Measurements from ENCODE around the gene PHF21B. TPM values are rescaled to one million over a fixed set of nuclear protein-coding genes. Genes with fewer than 3 reads are reported as not detected.

Gene PHF21B
- total RNA-seq, 1 donor from 2014 or later = 6.7 TPM

GRCh38 chr22:44850946-44851345, 158.9 kb downstream of the PHF21B start:
- Histone ChIP-seq H3K4me3 (no peak overlapping the region), H3K9ac (no peak overlapping the region), H2AFZ (replicated peaks) (no peak overlapping the region), H4K20me1 (ENCODE audit: low read depth) (no peaks in the 10 kb centered on the region), H3K4me2 (no peak overlapping the region), H3K4me1 (no peaks in the 10 kb centered on the region), H3K27ac (no peak overlapping the region), H3F3A (ENCODE audit: low read depth) (no peaks in the 10 kb centered on the region), H3K36me3 (no peaks in the 10 kb centered on the region), H3K9me3 (ENCODE audit: low read depth) (no peaks in the 10 kb centered on the region), H3K27me3 (no peaks in the 10 kb centered on the region), H3K79me2 (ENCODE audit: low read depth) (no peaks in the 10 kb centered on the region)
- Mint-ChIP-seq H3K4me3 (no peak overlapping the region), H3K4me1 (peaks cover 7% of the 10 kb centered on the region), H3K9me3 (peaks cover 2% of the 10 kb centered on the region), H3K36me3 (peaks cover 4% of the 10 kb centered on the region), H3K27ac (no peak overlapping the region), H3K27me3 (ENCODE audit: insufficient read depth, low read depth) (peaks cover 3% of the 10 kb centered on the region)
- TF ChIP-seq CTCF (IDR thresholded peaks at IDR 0.05) (no peak), EZH2phosphoT487 (IDR thresholded peaks at IDR 0.05) (no peak)
- DNase-seq (ENCODE audit: low spot score) = no peak

DNA sequence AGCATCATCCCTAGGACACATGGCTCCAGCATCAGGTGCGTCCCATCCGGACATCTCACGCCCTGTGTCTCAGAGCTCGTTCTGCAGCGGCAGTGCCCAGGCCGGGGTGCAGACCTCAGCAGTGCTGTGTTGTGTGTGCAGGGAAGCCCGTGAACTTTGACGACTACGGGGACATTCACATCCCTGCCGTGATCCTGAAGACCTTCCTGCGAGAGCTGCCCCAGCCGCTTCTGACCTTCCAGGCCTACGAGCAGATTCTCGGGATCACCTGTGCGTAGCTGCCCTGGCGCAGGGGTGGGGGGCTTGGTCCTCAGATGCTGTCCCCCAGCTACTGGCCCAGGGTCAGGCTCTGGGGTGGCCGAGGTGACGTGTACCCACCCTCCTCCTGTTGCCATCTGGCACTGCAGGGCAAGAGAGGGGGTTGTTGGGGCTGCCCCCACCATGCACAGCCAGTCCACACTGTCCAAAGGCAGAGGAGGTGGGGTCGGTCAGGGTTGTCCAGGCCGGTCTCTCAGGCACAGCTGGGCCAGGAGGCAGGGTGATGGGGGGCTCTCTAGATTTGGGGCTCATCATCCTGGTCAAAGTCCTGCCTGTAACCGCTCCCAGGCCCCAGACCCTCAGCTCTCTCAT, 160.9 kb downstream of the PHF21B start:
- H3K27me3 ChIP-seq = no peaks in the 10 kb centered on the region
- H3K4me2 ChIP-seq = no peak overlapping the region
- H3K4me1 ChIP-seq = no peaks in the 10 kb centered on the region
- H3K9me3 ChIP-seq (ENCODE audit: low read depth) = no peaks in the 10 kb centered on the region
- peaks cover 9% of the 10 kb centered on the region for H3K9me3 Mint-ChIP-seq
- H4K20me1 ChIP-seq (ENCODE audit: low read depth) = no peaks in the 10 kb centered on the region
- H3K36me3 ChIP-seq = no peaks in the 10 kb centered on the region
- H3K27ac Mint-ChIP-seq = no peak overlapping the region
- no peak for TF ChIP-seq CTCF (IDR thresholded peaks at IDR 0.05)
- no peak for TF ChIP-seq EZH2 (IDR thresholded peaks at IDR 0.05)
- no peak for TF ChIP-seq EZH2phosphoT487 (IDR thresholded peaks at IDR 0.05)
- H2AFZ ChIP-seq (replicated peaks) = no peak overlapping the region
- peaks cover 7% of the 10 kb centered on the region for H3K4me1 Mint-ChIP-seq
- no peak overlapping the region for H3K4me3 ChIP-seq
- no peak for DNase-seq (ENCODE audit: low spot score)
- H3K79me2 ChIP-seq (ENCODE audit: low read depth) = no peaks in the 10 kb centered on the region
- H3K4me3 Mint-ChIP-seq = no peak overlapping the region
- no peaks in the 10 kb centered on the region for H3F3A ChIP-seq (ENCODE audit: low read depth)
- H3K36me3 Mint-ChIP-seq = peaks cover 2% of the 10 kb centered on the region
- H3K27ac ChIP-seq = no peak overlapping the region
- H3K9ac ChIP-seq = no peak overlapping the region
- peaks cover 5% of the 10 kb centered on the region for H3K27me3 Mint-ChIP-seq (ENCODE audit: insufficient read depth, low read depth)

GRCh38 chr22:44848296-44848741, 161.5 kb downstream of the PHF21B start:
- Mint-ChIP-seq H3K27me3 (ENCODE audit: insufficient read depth, low read depth) (peaks cover 5% of the 10 kb centered on the region), H3K9me3 (peaks cover 9% of the 10 kb centered on the region), H3K36me3 (peaks cover 2% of the 10 kb centered on the region), H3K4me1 (peaks cover 7% of the 10 kb centered on the region), H3K27ac (no peak overlapping the region), H3K4me3 (no peak overlapping the region)
- H2AFZ ChIP-seq (replicated peaks) = no peak overlapping the region
- H3K27ac ChIP-seq = no peak overlapping the region
- no peak overlapping the region for H3K9ac ChIP-seq
- no peaks in the 10 kb centered on the region for H3K79me2 ChIP-seq (ENCODE audit: low read depth)
- H3K36me3 ChIP-seq = no peaks in the 10 kb centered on the region
- H3F3A ChIP-seq (ENCODE audit: low read depth) = no peaks in the 10 kb centered on the region
- DNase-seq (ENCODE audit: low spot score) = no peak
- no peaks in the 10 kb centered on the region for H3K9me3 ChIP-seq (ENCODE audit: low read depth)
- no peaks in the 10 kb centered on the region for H3K27me3 ChIP-seq
- TF ChIP-seq CTCF (IDR thresholded peaks at IDR 0.05) = no peak
- TF ChIP-seq EZH2 (IDR thresholded peaks at IDR 0.05) = no peak
- TF ChIP-seq EZH2phosphoT487 (IDR thresholded peaks at IDR 0.05) = no peak
- no peaks in the 10 kb centered on the region for H3K4me1 ChIP-seq
- H4K20me1 ChIP-seq (ENCODE audit: low read depth) = no peaks in the 10 kb centered on the region
- H3K4me3 ChIP-seq = no peak overlapping the region
- H3K4me2 ChIP-seq = no peak overlapping the region

All from neural progenitor cell (in vitro differentiated cells).